HG03432 (cell line): ENCODE results near the gene LAMA2.

Experiments
- ATAC-seq: cut with Tn5 transposase; IDR thresholded peaks from one replicate; pipeline ENCODE4 v1.9.1; 2021; ENCODE audit warnings: mild to moderate bottlenecking, moderate library complexity; ENCODE audit not compliant: unreplicated experiment

The LAMA2 gene

DNA sequence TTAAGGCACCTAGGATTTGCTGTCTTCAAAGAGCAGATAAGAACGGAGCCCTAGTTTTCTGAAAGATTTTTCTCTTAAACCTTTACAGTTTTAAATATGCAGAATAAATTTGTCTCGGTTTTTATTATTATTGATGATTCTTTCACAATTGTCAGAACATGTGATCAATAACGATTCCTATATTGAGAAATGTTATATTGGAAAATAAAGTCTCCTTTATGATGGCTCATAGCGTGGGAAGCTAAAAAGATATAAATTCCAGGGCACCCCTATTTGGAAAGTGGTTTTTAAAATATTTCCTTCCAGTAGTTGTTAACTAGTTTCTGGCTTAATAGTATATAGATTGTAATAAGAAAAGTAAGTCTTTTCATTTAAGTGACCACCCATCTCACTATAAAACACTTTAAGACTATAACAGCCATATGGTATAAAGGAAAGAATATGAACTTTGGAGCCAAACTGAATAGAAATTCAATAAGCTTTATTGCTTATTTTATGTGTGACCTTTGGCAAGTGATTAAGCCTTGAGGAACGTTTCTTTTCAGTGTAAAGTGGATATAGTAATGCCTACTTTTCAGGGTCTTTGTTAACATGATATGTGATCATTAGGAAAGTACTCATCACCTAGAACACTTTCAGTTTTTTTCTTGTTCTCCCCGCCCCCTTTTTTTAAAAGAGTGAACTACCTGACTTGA, 369.6 kb downstream of the LAMA2 start:
- no peak for ATAC-seq

DNA sequence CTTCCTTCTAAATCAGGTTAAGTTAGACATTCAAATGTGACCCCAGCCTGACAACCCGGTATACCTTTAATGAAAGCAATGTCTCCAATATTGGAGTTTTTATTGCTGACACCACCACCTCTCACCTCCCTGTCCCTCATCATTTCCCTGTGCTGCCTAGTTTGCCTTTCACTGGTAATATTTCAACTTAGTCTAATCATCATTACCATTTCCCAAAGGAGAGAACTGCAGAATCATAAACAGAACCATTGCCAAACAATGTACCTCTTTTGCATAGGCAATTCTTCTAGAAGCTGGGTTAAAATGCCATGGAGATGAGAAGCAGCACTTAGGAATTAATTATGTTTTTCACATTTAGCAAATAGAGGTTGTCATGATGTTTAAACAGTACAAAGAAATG, 370.3 kb downstream of the LAMA2 start:
- ATAC-seq, result no peak

DNA sequence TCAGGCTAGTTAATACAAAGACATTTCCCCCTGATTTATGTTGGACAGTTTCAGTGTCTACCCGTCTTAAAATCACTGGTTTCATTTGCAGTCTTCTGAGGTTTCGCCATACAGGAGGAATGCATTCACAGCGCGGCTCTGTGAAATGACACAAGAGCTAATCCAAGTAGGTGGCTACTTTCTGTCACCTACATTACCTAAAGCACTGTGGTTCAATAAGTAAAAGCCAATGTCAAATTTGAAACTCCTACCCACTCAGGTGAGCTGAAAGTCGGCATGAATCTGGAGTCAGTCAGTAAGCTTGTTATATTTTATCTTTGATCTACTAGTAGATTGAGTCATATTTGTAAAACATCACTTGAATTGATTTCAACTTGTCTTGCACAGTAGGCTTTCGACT, 370.8 kb downstream of the LAMA2 start:
- no peak for ATAC-seq

DNA sequence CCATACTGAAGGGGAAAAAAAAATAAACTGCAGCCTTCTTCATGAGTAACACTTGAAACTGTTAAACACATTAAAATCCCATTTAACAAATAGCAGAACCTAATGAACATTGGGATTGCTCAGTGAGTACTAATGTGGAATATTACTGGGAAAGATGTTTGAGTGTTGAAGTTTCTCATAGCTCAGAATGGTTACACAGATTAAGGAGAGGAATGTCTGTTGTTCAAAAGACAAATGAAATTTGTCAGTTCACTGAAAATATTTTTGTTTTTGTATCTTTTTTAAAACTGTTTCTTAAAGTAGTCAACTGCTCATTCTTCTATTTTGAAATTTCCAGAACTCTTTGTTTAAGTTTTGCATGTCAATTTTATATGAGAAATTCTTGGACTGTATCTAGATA, 374.3 kb downstream of the LAMA2 start:
- ATAC-seq, result no peak

DNA sequence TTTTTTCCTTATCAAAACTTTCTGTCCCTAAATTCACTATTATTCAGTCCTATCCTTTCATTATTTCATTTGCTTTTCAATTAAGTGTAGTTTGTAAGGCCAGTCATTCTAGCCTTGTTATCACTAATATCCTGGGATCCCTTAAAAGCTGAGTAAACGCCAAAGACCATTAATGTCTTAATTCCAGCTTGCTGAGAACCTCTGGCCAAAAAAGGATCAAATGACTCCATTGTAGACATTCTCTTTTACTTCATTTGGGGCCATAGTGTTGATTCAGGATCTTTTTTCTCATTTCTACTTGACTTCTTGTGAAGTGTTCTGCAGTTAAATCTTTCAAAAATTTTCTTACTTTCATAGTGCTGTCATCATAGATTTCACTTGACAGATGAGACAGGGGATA, 379.7 kb downstream of the LAMA2 start:
- ATAC-seq, result no peak

DNA sequence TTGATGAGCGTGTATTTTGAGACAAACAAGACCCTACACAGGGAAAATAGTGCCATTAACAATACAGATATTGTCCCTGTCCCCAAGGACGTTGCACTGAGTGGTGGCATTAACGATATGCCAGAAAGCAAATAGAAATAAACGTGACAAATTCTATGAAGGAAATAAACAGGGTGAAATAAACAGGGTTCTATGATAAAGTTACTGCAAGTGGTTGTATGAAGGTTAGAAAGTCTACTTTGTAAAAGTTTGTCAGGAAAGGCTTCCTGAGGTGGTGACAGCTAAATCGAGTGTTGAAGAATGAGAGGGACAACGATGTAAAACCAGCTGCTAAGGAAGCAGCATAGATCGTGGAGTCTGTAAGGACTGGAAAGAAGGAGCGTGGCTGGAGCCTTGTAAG, 380.2 kb downstream of the LAMA2 start:
- no peak for ATAC-seq

DNA sequence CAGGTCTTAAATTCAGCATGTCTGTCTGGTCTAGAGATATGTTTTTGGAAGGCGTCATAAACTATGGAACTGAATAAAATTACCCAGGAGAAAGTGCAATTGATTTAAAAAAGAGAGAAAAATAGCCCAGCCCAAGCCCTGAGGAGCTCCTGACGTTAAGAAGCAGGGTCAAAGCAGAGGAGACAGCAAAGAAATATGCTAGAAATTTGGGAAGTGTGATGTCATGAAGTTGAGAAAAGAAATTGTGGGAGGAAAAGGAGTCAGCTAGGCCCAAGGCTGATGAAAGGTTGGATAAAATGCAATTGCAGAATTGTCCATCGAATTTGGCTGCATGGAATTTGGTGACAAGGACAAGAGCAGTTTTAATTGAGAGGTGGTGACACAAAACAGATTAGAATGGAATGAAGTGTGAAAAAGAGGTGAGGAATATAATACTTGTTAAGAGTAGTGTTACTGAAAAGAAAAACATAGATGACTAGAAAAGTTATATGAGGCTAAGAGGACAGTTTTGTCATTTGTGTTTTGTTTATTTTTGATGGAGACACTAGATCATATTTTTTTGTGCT, 381.6 kb downstream of the LAMA2 start:
- ATAC-seq, result no peak

DNA sequence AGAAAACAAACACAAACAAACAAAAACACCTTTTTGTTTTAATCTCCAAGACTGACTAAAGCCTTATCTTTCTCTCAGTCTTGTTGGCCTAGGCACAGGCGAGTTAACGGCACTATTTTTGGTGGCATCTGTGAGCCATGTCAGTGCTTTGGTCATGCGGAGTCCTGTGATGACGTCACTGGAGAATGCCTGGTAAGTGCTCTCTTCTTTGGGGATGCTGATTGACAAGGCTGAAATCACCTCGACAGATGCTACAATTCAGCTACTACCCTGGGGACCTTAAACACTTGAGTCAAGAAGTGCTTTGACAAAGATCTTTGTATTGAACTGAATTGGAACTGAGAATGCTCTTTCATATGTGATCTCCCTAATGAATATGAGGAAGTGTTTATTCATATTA, 384.1 kb downstream of the LAMA2 start:
- ATAC-seq, result no peak

DNA sequence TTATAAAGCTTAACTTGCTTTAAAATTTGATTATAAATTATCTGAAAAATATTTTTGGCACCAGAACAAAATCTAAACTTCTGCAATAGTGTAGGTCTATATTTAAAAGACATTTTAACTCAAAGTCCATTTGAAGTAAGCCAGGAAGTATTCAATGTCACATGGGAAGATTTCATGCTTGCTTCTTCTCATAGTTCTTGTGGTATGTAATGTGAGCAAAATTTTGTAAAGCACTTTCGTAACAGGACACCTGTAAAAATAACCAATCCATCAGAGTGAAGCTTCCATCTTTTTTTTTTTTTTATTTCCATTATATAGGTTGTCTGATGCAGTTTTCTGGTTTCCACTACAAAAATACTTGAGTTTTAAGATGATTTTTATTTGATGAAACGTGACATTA, 386.1 kb downstream of the LAMA2 start:
- ATAC-seq, result no peak

DNA sequence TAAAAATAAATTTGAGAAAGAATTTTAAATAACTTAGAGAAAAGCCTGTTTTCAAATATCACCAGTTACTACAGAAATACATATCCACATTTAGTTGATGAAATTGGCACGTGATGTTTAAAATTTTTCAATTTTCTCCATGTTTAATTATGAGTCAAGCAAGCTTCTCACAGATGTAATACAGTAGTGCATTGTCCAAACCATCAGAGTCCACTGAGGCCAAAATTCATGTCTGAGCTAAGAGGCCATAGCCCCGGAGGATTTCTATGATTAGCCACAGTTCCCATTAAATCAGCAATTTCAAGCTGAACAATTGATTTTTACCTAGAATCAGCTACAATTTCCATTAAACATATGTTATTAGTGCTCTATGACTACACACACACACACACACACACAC, 387.0 kb downstream of the LAMA2 start:
- ATAC-seq, result no peak

DNA sequence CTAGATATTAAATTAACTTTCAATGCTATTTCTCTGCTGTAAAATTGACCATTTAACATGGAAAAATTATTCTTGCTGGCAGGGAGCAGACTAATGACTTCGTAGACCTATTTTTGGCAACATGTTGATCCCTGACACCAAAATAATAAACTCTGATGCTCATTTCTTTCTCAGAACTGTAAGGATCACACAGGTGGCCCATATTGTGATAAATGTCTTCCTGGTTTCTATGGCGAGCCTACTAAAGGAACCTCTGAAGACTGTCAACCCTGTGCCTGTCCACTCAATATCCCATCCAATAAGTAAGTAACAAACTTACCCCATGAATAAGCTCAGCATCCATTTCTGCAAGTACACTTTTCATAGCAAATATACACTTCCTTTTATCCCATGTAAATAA, 387.5 kb downstream of the LAMA2 start:
- no peak for ATAC-seq

DNA sequence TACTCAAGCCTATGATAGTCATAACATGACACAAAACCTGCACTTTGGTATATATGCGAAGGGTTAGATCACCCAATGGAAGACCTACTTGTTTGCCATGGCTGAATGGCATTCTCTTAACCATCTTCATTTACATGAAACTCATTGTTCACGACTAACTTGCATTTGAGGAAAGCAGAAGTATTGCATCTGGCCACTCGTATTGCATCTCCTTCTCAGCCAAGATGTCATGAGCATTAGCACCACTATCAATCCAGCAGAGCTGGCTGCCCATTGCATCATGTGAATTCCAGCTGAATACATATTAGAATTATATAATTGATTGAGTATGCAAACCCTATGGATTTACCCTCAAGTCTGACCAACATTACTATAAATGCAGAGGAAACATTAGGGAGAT, 390.2 kb downstream of the LAMA2 start:
- no peak for ATAC-seq

DNA sequence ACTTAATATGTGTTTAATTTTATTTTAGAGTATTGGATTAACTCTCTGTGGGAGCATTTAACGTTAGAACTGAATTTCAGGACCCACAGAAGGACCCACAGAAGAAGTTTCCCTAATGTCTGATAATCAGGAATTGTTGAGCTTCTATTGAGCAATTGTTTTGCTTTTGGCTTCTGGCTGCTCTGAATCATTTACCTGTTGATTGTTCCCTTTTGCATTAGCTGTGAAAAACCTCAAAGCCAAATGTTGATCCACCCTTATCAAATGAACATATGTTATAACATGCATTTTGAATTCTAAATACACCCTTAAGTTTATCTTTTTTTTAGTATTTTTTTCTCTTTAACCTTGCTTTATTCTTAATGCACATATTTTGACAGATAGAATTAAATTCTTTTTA, 393.5 kb downstream of the LAMA2 start:
- ATAC-seq, result no peak

DNA sequence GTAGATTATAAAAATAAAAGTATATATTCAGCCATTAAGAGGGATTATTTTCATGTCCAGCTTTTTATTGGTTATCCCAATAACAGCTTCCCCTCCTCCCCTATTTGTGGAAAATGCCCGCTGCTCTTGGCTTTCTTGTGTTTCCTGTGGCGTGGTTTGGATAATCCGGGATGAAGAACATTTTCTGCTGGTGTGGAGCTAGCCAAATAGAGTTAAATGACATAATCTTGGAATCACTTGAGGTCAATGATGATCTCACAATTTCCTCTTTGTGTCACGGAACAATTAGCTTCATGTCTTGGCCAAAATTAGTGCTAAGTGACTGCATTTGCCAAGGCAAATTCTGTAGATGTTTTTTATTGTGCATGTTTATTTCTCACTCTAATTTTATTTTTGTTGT, 394.0 kb downstream of the LAMA2 start:
- no peak for ATAC-seq

DNA sequence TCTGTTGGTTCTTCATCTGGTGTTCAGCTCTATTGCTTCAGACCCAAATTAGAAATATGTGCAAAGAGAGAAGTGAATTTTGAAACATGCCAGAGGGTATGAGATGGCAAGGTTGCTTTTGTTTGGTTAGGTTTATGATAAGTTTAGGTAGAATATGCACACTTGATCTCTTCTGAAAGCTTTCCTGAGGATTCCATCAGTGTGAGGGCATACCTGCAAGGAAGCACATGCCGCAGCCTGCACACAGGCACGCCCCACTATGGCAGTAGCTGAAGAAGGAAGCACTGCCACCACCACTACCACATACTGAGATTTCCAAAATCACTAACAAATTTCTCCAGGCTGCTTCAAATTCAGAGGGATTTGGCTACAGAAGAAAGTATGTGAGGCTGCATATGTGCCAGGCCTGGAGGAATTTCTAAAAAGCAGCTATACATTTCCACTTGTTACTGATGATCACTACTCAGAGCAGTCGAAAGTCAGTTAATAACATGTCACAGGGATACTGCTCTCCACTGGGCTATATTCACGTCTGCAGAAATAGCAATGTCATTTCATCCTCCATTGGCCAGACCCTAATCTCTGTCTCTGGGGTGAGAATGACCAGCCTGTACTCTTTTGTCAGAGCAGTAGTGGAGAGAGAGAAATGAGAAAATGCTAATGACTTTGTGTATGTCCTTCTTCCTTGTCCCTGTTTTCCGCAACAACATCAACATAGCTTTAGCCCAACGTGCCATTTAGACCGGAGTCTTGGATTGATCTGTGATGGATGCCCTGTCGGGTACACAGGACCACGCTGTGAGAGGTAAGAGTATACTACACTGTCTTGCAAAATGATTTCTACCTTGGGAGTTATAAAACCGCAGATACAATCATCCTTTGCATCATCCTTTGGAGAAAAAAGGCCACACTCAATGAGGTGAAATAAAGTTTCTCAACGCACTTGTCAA, 396.7 kb downstream of the LAMA2 start:
- no peak for ATAC-seq

DNA sequence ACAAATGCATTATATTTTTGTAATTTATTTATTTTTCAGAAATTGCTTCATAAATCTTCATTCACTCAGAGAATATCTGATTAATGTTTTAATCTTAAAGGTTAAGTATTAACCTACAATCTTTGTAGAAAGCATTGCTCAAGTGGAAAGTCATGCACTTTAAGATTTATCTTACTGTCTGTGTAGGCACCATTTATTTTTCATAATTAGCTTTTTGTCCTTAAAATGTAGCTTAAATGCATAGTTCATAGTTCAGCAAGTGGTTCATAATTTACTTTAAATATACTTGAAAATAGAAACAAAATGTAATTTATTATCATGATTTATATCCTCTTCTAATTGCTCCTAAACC, 397.3 kb downstream of the LAMA2 start:
- no peak for ATAC-seq

DNA sequence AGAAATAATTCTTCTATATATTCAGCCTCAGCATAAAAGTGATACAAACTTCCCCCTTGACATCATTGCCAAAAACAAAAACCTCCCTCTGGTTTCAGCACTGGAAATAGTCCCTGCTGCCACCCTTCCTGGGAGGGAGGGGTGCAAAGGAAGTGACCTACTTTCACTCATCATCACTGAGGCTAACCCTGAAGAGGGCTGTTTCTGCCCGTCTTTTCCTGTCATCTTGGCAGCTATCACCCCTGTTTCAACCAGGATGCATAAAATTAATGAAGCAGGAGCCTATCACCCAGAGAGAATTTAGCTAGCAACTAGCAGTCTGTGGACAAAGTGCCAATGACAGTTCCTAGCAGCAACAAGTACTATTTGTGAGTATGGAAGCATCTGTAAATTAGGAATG, 397.8 kb downstream of the LAMA2 start:
- peak; percentile 52 for ATAC-seq

DNA sequence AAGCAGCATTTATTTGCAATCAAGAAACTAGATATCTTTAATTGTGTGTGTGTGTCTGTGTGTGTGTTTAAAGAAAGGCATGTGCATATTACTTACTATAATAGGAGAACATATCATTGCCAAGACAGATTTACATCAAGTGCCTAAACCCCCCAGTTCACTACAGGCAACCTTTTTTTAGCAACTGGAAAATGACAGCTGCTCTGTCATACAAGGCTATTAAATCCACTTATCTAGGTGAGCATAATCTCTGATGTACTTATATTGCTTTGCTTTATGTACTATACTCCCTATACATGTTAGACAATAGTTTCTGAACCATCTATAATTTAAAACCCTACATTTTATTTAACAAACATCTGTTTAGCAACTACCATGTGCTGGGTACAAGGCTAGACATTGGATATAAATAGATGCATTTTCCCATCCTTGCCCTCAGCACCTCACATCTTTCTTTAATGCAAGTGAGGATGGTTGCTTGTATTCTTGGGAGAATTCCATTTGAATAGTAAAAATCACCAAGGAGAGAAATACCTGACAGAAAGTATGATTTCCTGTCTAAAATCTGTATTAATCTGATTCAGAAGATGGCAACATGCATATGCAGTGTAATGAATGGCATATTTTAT, 398.3 kb downstream of the LAMA2 start:
- no peak for ATAC-seq

DNA sequence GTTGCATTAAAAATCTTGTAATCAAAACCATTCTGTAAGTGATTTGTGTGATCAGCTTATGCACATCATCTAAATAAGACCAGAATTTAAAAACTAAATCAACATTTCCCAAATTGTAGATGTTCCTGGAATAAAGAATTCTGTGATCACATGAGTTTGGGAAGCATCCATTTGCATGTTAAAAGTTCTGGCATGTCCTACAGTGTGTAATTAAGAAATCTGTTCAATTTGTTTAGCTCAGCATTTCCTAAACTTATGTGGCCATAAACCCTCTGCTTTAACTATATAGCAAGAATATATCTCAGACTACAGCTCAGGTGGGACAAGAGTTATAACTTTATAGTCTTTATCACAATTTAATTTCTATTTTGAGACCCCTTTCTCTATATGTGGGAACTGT, 399.1 kb downstream of the LAMA2 start:
- ATAC-seq, result no peak

DNA sequence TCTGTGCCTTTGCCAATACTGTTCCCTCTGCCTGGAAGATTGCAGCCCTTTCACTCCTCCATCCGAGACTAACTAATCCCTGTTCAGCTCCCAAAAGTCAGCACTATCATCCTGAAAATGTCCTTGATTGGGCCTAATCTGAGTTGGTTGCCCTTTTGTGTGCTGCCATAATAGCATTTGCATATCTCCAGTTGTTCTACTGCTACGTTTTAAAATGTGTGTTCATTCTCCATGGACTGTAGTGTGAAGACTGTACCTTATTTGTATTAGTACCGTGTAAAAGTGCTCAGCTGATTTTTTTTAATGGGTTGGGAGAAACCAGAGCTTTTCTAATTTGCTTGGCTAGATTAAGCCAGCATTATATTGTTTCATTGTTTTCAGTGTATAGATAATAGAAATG, 401.3 kb downstream of the LAMA2 start:
- no peak for ATAC-seq
